Erythroblast (primary cell): Measurements from ENCODE around the gene NDUFV2.

Source experiments
- GATA1 ChIP-seq: IDR thresholded peaks from 2 replicates; pipeline ENCODE4 v1.6.1; 2011; ENCODE audit warnings: low read depth, mild to moderate bottlenecking, control low read depth, low read length, moderate library complexity
- POLR2A ChIP-seq: IDR thresholded peaks from 2 replicates; pipeline ENCODE4 v1.6.1; 2011; ENCODE audit warnings: mild to moderate bottlenecking, low read length

DNA sequence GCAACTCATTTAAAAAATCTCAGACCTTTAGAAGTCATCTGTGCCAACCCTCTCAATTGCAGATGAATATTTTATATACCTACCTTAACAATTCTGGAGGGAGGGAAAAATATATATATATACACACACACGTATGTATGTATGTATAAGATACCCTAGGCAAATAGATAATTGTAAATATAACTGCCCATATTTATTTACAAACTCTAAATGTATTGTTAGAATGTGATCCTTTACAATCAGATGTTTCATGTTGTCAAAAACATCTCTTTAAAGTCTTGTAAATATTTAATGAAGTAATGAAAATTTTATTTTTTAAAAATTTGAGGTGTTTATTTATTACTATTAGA, 45.7 kb downstream of the NDUFV2 start:
- TF ChIP-seq POLR2A (no peak), GATA1 (no peak)
